Stimulated activated CD8-positive, alpha-beta memory T cell treated with anti-CD3 and anti-CD28 coated beads, Interleukin-12 subunit alpha, Interleukin-12 subunit beta, amount 100 ng/mL, for 24 hours (primary cell): Measurements from ENCODE around the gene SMYD2.

ENCODE experiments used
- DNase-seq: peaks from one replicate; pipeline ENCODE4 v3.0.0-alpha.2; 2020; ENCODE audit errors: extremely low read depth

SMYD2 gene

GRCh38 chr1:214361636-214362035 lies 80.7 kb downstream of the SMYD2 start:
- no peak for DNase-seq

DNA sequence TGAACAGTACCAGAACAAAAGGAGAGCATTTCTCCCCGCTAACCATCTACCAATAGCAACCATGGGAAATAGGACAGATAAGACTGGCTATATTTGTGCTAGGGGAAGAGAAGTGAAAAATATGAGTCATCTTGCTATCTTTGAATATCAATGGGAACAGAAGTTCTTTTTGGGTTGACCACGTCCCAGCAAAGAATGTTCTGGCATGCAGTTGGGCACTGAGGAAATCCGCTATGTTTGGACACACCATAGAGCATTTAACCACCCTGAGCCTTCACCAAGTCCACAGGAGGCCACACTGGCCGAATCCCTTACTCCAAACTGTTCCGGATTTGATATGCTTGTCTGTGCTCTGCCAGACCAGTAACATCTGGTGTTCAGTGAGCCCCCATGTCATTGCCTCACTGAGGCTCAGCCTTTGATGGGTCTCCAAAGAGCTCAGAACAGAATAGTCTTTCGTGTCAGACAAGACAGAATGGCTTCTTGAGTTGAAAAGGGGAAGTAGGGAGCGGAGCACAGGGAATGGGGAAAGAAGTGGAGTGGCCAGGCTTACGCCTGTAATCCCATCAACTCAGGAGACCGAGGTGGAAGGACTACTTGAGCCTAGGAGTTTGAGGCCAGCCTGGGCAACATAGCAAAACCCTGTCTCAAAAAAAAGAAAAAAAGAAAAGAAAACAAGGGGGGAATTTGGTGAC lies 81.4 kb downstream of the SMYD2 start:
- DNase-seq: no peak

- DNase-seq: no peak
Observed at GRCh38 chr1:214363386-214363785, 82.4 kb downstream of the SMYD2 start.

GRCh38 chr1:214364386-214364785 lies 83.4 kb downstream of the SMYD2 start:
- no peak for DNase-seq

GRCh38 chr1:214364786-214365295 lies 83.9 kb downstream of the SMYD2 start:
- no peak for DNase-seq

- no peak for DNase-seq
Observed at GRCh38 chr1:214367841-214368240, 86.9 kb downstream of the SMYD2 start.

DNA sequence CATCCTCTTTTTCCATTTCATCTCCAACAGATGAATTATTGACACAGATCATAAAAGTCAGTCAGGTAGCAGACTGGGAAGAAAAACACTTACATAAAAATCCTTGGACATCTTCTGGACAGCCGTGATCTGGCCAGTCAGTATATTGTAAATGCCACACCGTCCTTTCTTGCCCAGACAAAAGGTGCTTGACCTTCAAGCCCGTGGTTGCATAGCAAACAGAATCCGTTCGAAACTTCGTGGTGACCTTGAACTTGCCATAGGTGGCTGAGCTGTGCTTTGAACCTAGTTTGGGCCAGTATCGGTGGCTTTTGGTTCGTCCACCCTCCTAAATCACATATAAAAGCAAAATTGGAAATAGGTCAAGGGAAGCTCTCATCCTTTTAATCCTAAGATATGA lies 88.4 kb downstream of the SMYD2 start:
- DNase-seq: no peak

GRCh38 chr1:214370615-214371014 lies 89.7 kb downstream of the SMYD2 start:
- DNase-seq: no peak

GRCh38 chr1:214372092-214372491 lies 91.1 kb downstream of the SMYD2 start:
- DNase-seq: no peak

DNA sequence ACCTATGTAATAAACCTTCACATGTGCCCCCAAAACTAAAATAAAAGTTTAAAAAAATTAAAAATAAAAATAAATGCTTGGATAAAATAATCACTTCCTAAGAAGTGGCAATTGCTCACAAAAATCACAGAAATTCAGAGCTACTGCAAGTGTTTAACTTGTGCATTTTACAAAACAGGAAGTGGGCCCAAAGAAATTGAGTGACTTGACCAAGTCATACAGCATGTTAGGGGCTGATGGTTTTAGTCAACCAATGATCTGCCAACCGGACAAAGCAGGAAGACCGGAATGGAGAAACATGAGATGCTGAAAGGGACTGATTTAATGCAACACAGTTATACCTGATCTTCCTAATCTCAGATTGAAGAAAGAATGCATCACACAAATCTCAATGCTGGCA lies 96.5 kb downstream of the SMYD2 start:
- DNase-seq: no peak

DNA sequence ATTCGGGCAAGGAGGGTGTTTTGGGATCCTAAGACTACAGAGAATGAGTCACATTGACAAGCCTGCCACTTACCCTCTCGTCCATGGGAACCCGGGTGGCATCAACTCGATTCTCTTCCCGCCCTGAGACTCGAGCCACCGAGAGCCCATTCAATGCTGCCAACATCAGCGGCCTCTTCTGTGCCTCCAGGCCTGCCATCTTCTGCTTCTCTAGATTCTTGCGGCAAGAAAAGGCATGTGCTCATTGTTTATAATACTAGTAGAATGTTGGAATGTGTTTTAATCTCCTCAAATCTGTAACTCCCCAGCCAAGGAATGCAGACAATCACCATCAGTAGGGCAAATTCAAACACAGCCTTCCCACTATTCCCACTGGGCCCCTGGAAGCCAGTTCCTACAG lies 96.9 kb downstream of the SMYD2 start:
- DNase-seq: no peak

- DNase-seq: no peak
Observed at GRCh38 chr1:214378492-214378891, 97.5 kb downstream of the SMYD2 start.

GRCh38 chr1:214379236-214379970 lies 98.4 kb downstream of the SMYD2 start:
- DNase-seq: no peak

GRCh38 chr1:214380396-214380795 lies 99.4 kb downstream of the SMYD2 start:
- no peak for DNase-seq

DNA sequence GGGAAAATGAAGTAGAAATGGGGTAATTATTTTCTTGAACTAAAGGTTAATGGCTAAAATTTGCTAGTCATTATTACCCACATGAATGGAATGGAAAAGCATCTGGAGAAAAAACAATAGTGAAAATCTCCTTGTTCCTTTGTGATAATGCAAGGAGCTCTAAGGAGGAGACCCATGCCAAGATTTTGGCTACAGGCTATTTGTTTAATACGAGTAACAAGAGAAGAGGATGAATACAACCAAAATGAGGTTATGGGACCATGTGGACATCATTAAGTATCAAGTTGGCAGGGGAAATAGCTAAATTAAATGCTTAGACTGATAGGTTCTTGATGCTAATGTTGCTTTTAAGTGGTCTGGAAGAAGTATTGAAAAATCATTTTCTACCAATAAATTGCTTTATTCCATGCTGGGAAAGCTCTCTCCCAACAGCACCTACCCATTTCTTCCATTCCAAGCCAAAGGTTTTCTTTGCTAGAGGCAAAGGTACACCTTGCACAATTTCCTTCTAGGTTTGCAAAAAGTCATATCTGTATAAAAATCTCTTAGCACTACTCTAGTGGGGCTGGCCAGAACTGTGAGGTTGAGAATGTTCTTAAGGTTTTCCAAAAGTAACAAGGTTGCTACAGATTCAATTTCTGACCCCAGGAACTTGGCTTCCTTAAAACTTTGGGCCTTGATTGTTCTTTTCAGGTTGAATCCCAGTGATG lies 100.2 kb downstream of the SMYD2 start:
- DNase-seq: no peak

GRCh38 chr1:214383381-214384372 lies 102.7 kb downstream of the SMYD2 start:
- no peak for DNase-seq

DNA sequence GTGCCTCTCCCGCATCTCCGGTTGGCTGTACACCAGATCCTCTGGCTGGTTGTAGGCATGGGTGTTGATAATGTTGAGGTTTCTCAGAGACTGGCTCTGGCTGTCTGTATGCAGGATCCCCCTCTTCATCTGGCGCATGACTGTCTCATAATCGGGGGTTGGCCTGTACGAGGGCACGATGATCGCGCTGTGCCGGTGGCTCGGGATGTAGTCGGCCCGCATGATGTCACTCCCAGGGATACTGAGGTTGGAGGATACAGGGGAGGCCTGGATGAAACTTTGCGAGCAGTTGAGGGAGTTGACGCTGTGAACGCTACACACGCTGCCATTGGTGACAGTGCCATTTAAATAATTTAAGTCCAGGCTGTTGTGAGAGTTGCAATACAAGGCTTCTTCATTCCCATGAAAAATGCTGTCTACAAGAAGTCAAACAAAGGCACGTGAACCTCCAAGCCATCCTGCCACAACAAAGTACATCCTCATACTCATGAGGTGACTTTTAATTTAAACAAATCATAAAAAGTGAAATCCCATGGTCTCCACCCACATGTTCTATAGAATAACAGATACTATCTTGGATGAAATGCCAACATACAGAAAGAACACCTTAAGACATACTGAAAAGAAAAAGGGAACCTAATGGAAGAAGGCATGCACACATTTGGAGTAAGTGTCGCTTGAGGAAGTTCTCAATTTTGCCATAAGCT lies 103.6 kb downstream of the SMYD2 start:
- no peak for DNase-seq

DNA sequence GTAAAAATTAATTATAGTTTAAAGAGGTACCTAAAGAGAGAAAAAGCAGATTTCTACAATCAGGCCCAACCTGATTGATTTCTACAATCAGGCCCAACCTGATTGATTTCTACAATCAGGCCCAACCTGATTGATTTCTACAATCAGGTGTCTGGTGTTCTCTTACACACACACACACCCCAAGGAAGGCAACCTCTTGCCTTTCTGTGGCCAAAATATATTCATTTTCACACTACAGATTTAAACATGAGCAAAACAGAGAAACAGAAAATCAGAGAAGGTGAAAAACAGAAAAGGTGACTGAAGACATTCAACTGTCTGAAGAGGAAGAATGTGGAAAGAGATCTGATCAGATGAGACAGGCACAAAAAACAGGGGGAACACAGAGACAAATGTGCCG lies 104.5 kb downstream of the SMYD2 start:
- DNase-seq: no peak

GRCh38 chr1:214386333-214386732 lies 105.4 kb downstream of the SMYD2 start:
- DNase-seq: no peak
